CMK (cell line): Measurements from ENCODE around the gene APBA3.
A peak's percentile ranks its signal among the peaks of the same experiment; 100 is the strongest.

ENCODE experiments used
- DNase-seq: peaks from one replicate; pipeline ENCODE4 v3.0.0-alpha.2; 2010; ENCODE audit warnings: low read depth

APBA3 gene, protein sequence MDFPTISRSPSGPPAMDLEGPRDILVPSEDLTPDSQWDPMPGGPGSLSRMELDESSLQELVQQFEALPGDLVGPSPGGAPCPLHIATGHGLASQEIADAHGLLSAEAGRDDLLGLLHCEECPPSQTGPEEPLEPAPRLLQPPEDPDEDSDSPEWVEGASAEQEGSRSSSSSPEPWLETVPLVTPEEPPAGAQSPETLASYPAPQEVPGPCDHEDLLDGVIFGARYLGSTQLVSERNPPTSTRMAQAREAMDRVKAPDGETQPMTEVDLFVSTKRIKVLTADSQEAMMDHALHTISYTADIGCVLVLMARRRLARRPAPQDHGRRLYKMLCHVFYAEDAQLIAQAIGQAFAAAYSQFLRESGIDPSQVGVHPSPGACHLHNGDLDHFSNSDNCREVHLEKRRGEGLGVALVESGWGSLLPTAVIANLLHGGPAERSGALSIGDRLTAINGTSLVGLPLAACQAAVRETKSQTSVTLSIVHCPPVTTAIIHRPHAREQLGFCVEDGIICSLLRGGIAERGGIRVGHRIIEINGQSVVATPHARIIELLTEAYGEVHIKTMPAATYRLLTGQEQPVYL

GRCh38 chr19:3761382-3762129 lies at the start of gene APBA3:
Gene APBA3 (minus strand): TSS chr19:3761692. CDS start chr19:3760264, 1,428 bp downstream.
- DNase-seq, result peak; percentile 87

- no peak for DNase-seq
These were observed 49.3 kb upstream of the APBA3 start for GRCh38 chr19:3810708-3811355.

GRCh38 chr19:3809881-3810707 lies 48.6 kb upstream of the APBA3 start:
- DNase-seq, result no peak

- DNase-seq, result peak; percentile 76
These were observed 47.1 kb upstream of the APBA3 start for GRCh38 chr19:3808420-3809143.

DNA sequence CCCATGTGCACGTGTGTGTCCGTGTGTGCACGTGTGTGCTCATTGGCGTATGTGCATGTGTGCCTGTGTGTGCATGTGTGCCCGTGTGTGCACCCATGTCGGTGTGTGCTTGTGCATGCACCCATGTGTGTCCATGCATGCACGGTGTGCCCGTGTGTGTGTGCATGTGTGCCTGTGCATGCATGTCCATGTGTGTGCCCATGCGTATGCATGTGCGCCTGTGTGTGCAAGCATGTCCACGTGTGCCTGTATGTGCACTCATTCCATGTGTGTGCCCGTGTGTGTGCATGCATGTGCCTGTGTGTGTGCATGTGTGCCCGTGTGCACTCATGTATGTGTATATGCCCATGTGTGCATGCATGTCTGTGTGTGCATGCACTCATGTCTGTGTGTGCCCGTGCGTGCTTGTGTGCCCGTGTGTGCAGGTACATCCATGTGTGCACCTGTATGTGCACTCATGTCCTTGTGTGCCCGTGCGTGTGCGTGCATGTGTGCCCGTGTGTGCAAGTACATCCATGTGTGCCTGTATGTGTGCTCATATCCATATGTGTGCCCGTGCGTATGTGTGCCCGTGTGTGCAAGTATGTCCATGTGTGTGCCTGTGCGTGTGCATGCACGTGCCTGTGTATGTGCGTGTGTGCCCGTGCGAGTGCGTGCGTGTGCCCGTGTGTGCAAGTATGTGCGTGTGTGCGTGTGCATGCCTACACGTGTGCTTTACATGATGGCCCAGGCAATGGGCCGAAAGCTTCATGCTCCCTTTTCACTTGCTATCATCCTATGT lies 46.3 kb upstream of the APBA3 start:
- no peak for DNase-seq

DNA sequence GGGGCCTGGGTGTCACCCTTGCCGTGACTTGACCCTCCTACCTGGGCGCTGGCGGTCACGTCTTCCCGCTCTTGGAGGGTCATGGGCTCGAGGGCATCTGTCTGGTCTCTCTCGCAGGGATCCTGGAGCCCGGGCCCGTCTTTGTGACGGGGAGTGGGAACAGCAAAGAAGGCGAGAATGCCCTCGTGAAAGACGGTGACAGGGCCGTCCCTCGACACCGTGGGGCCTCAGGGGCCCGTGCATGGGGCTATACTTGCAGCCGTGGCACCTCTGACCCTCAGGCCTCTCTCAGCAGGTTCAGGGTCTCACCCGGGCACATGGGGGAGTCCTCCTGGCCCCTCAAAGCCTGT lies 45.6 kb upstream of the APBA3 start:
- DNase-seq, result no peak

- DNase-seq, result no peak
These were observed 44.4 kb upstream of the APBA3 start for GRCh38 chr19:3805859-3806258.

GRCh38 chr19:3804429-3804828 lies 42.9 kb upstream of the APBA3 start:
- DNase-seq, result no peak

- no peak for DNase-seq
These were observed 42.5 kb upstream of the APBA3 start for GRCh38 chr19:3803986-3804385.

GRCh38 chr19:3803114-3803888 lies 41.8 kb upstream of the APBA3 start:
- no peak for DNase-seq

- no peak for DNase-seq
These were observed 40.1 kb upstream of the APBA3 start for GRCh38 chr19:3801412-3802096.

DNA sequence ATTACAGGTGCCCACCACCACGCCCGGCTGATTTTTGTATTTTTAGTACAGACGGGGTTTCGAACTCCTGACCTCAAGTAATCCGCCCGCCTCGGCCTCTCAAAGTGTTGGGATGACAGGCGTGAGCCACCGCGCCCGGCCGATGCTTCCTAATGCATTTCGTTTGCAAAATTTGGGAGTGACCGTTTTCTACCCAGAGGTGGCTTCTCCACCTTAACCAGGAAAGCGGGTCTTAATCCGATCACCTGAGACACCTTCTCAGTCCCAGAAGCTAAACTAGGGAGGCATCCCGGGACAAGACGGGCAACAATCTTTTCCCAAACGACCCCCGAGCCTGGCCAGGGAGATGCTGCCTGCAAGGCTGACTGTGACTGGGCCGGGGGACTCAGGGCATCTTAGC lies 39.5 kb upstream of the APBA3 start:
- no peak for DNase-seq

- DNase-seq, result no peak
These were observed 36.6 kb upstream of the APBA3 start for GRCh38 chr19:3798137-3798536.

DNA sequence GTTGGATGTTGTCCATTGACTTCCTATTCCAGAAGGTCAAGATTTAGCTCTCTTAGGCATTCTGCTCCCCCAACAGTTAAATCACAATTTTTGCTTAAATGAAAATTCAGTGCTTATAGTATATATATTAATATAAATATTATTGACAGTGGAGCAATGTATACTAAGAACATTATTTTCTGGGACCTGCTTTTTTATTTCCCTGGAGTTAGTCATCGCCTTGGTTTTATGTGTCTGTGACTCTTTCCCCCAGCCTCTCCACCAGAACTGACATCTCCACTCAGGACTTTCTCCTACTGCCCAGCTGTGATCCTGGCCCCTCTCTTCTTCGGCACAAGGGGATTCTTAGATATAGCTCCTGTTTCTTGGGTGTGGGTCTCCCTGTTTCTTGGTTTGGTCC lies 34.9 kb upstream of the APBA3 start:
- DNase-seq, result no peak

DNA sequence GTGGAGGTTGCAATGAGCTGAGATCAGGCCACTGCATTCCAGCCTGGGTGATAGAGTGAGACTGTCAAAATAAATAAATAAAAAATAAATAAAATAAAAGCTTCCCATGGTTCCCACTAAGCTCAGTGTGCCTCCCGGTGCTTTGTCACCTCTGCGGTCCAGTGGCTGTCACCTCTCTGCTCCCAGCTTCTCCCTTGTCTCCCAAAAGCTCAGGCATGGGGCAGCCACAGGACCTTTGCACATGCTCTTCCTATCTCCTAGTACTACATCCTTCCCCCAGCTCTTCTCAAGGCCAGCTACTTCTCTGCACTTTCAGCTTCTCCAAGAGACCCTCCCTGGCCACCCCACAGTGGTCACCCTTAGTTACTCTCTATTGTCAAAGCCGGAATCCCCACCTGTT lies 32.3 kb upstream of the APBA3 start:
- DNase-seq, result no peak

DNA sequence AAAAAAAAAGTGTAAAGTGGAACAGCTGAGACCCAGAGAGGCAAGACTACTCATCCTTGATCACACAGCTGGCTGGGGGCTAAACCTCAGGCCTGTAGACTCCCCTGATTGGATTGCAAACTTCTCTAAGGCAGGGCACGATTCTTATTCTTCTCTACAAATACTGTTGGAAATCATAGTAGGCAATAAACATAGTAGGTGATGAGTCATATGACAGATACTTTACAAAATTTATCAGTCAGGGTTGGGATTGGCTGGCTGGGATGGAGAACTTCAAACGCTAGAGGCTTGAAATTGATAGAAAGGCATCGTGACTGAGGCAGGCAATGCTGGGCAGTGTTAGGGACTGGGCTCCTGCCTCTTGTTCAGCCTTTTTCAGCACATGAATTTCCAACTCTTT lies 30.6 kb upstream of the APBA3 start:
- no peak for DNase-seq

DNA sequence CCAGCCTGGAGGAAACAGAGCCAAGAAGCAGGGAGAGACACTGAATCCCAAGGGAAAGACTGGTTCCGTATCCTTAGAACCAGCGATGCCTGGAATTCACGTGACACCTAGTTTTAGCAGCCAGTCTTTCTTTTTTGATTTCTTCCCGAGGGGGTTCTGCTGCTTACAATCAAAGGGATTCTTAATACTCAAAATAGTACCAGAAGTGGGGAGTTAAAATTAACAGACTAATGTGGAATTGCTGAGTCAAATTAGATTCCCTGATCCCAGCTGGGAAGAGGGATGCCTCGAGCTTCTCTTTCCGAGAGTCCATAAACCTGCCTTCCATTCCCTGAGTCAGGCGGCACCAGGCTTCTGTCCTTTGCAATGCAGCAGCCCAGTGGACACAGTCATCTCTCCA lies 29.4 kb upstream of the APBA3 start:
- DNase-seq, result no peak

DNA sequence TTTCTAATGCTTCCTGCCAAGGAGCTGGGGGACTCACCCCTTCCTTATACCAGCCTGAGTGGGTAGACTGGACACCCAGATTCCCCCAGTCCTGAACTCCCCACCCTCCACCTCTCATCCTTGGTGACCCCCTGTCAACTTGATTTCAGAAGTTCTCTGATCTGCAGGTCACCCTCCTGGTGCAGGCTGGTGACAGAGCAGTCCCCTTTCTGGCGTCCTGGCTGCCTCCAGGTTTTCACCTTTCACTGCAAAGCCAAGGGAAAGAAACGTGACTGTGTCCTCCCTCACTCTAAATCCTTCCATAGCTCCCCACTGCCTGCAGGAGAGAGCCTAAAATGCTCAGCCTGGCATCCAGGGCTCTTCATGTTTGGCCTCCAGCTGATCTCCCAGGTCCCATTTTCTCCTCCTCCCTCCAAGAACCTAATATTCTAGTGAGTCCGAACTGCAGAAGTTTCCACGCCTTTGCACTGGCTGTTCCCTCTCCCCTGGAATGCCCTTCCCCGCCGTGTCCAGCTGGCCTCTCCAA lies 28.8 kb upstream of the APBA3 start:
- no peak for DNase-seq
